Tibial artery (tissue), 4 donors: Measurements from ENCODE around the gene TIMM50.

Experiments used
- DNase-seq, 2 donors: peaks; one replicate each; pipeline ENCODE4 v3.0.0-alpha.2; 2019
- H3K27ac ChIP-seq, 2 donors: fragments of 200-600 bp; sonication (generic) in 1 of 2; 1 replicate in 1 of 2; 2 replicates in 1 of 2; pipeline ENCODE4 v1.5.1; 2018 to 2019; ENCODE audit warnings: mild to moderate bottlenecking in 1 of 2
- H3K27me3 ChIP-seq, 2 donors: fragments of 200-600 bp; sonication (generic) in 1 of 2; one replicate each; pipeline versions ENCODE4 v1.5.1 to v1.6.0; 2016 to 2019
- H3K36me3 ChIP-seq, 3 donors: fragments of 200-600 bp; sonication (generic) in 2 of 3; one replicate each; pipeline ENCODE4 v1.5.1; 2016 to 2019; ENCODE audit warnings: mild to moderate bottlenecking in 2 of 3
- H3K4me1 ChIP-seq, 4 donors: fragments of 200-600 bp; sonication (generic) in 2 of 4; 1 replicate in 3 of 4; 2 replicates in 1 of 4; pipeline ENCODE4 v1.5.1; 2016 to 2019
- H3K4me3 ChIP-seq, 2 donors: fragments of 200-600 bp; sonication (generic) in 1 of 2; 1 replicate in 1 of 2; 2 replicates in 1 of 2; pipeline ENCODE4 v1.5.1; 2018 to 2019; ENCODE audit warnings: mild to moderate bottlenecking in 2 of 2
- H3K9me3 ChIP-seq, 3 donors: fragments of 200-600 bp; sonication (generic) in 1 of 3; one replicate each; pipeline ENCODE4 v1.5.1; 2016 to 2019
- intact Hi-C: fragments of 100-400 bp; cut with DNase I; formaldehyde crosslinking; loops from one replicate; pipeline ENCODE4 v1.15.0; 2023; ENCODE audit warnings: low total_unique reads
- TF ChIP-seq, protein P1 (sequence below), 2 experiments: fragments of 200-600 bp in 1 of 2; fragments of 450-650 bp in 1 of 2; IDR thresholded peaks; one replicate each; pipeline ENCODE4 v1.5.1; 2017 to 2019; ENCODE audit warnings: antibody characterized with exemption in 2 of 2, mild to moderate bottlenecking in 1 of 2, moderate library complexity in 1 of 2

The TIMM50 gene

DNA sequence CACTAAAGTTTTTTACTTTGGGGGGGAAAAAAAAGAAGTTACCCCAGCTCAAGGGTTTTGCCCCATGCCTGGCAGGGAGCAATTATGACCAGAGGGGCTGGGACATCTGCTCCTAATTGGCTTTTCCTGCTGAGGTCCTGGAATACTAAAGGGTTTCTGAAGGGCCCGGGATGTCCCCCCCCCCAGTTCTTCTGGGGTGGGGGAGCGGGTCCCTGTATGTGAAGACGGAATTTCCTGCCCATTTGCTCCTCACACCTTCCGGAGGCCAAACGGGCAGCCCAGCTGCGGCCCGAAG is 17.0 kb downstream of the TIMM50 start:
- TF ChIP-seq, protein P1, sequence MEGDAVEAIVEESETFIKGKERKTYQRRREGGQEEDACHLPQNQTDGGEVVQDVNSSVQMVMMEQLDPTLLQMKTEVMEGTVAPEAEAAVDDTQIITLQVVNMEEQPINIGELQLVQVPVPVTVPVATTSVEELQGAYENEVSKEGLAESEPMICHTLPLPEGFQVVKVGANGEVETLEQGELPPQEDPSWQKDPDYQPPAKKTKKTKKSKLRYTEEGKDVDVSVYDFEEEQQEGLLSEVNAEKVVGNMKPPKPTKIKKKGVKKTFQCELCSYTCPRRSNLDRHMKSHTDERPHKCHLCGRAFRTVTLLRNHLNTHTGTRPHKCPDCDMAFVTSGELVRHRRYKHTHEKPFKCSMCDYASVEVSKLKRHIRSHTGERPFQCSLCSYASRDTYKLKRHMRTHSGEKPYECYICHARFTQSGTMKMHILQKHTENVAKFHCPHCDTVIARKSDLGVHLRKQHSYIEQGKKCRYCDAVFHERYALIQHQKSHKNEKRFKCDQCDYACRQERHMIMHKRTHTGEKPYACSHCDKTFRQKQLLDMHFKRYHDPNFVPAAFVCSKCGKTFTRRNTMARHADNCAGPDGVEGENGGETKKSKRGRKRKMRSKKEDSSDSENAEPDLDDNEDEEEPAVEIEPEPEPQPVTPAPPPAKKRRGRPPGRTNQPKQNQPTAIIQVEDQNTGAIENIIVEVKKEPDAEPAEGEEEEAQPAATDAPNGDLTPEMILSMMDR (IDR thresholded peaks at IDR 0.05) = no peak

DNA sequence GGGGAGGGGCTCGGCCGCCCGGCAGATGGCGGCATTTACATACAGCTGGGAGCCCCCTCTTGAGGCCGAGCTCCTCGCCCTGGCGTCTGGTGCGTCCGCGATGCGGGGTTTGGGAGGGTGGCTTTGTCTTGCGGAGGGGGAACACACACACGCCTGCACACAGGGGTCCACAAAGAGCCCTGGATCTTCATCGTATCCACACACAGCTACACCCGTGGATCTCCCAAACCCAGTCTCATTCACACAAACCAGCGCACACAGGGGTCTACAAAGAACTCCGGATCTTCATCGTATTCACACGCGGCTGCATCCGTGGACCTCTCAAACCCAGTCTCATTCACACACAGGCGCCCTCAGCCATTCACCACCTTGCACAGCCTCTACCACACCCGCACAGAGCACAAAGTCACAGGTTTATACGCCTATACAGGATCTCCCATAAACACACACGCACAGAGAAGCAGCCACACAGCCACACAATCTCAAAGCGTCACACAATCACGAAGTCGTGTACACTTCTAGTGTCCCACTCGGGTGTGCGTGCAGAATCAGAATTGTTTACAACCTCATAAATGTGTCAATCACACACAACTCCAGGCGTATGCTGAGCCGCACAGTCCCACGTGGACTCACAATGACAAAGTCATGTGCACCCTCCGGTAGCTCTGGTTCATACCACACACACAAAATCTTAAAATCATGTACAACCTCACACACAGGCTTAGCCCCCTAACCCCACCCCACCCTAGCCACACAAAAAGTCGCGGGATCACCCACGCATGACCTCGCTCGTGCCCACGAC is 17.6 kb downstream of the TIMM50 start:
- TF ChIP-seq, protein P1 (IDR thresholded peaks at IDR 0.05) = no peak
- H3K36me3 ChIP-seq = no peaks in the 10 kb centered on the region
- H3K4me3 ChIP-seq = no peak overlapping the region
- H3K27ac ChIP-seq = no peak overlapping the region
- H3K9me3 ChIP-seq = no peaks in the 10 kb centered on the region
- peaks cover 0 to 25% (median 17%) of the 10 kb centered on the region in 4 donors for H3K4me1 ChIP-seq
- intact Hi-C loops = no loop called here
- DNase-seq = no peak
- H3K27me3 ChIP-seq = peaks cover 0 to 66% of the 10 kb centered on the region in 2 donors

More for the DNA sequence above, 17.0 kb downstream of the TIMM50 start:
- Histone ChIP-seq H3K4me1 (peaks cover 0 to 20% (median 17%) of the 10 kb centered on the region in 4 donors), H3K9me3 (no peaks in the 10 kb centered on the region), H3K4me3 (no peak overlapping the region), H3K36me3 (no peaks in the 10 kb centered on the region), H3K27me3 (peaks cover 0 to 60% of the 10 kb centered on the region in 2 donors), H3K27ac (no peak overlapping the region)
- DNase-seq = no peak
- intact Hi-C loops = no loop called here

DNA sequence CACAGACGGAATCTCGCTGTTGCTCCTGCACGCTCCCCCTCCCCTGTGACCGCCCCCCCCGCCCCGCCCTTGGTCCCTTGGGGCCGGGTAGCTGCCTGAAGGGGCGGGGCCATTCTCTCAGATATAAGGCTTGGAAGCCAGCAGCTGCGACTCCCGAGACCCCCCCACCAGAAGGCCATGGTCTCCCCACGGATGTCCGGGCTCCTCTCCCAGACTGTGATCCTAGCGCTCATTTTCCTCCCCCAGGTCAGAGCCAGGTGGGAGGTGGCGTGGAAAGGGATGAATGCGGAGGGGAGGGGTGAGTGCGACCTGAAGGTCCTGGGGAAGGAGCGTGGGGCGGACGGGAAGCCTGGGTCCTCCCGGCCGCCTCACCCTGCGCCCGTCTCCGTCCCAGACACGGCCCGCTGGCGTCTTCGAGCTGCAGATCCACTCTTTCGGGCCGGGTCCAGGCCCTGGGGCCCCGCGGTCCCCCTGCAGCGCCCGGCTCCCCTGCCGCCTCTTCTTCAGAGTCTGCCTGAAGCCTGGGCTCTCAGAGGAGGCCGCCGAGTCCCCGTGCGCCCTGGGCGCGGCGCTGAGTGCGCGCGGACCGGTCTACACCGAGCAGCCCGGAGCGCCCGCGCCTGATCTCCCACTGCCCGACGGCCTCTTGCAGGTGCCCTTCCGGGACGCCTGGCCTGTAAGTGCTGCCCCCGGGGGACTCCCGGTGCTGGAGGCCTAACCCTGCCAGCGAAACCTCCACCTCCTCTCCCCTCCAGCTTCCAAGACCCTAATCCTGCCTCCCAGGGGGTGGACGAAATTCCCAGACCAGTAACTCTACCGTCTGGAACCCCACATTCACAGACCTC is 18.4 kb downstream of the TIMM50 start, which contains the start of gene DLL3:
Gene DLL3 (plus strand): TSS at position 150 of the 845 bp plus-strand sequence. CDS start 28 bp downstream, at position 178.
- peaks cover 0 to 74% of the 10 kb centered on the region in 2 donors for H3K27me3 ChIP-seq

DNA sequence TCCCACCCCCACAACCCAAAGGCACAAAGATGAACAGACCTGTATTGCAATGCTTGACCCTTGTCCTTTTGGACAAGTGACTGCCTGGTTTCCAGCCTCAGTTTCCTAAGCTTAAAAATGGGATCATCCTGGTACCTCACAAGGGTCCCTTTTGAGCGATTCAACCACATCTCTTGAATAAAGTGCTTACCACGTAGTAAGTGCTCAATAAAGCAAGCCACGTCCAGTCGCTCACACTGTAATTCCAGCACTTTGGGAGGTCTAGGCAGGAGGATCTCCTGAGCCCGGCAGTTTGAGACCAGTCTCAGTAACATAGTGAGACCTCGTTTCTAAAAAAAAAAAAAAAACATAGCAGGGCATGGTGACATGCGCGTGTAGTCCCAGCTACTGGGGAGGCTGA is 19.3 kb downstream of the TIMM50 start:
- TF ChIP-seq, protein P1 (IDR thresholded peaks at IDR 0.05) = no peak
- Histone ChIP-seq H3K4me3 (no peak overlapping the region), H3K9me3 (no peaks in the 10 kb centered on the region), H3K4me1 (peaks cover 0 to 25% (median 17%) of the 10 kb centered on the region in 4 donors), H3K27me3 (peaks cover 0 to 83% of the 10 kb centered on the region in 2 donors), H3K27ac (no peak overlapping the region), H3K36me3 (no peaks in the 10 kb centered on the region)
- DNase-seq = no peak
- intact Hi-C loops = no loop called here

More for the DNA sequence above, 18.4 kb downstream of the TIMM50 start, which contains the start of gene DLL3:
- Histone ChIP-seq H3K4me3 (no peak within 1 kb of the TSS), H3K9me3 (no peaks in the 10 kb centered on the region), H3K27ac (no peak within 1 kb of the TSS), H3K36me3 (no peaks in the 10 kb centered on the region), H3K4me1 (peaks cover 0 to 25% (median 17%) of the 10 kb centered on the region in 4 donors)
- intact Hi-C loops = no loop called here
- DNase-seq = no peak
- TF ChIP-seq, protein P1 (IDR thresholded peaks at IDR 0.05) = no peak

DNA sequence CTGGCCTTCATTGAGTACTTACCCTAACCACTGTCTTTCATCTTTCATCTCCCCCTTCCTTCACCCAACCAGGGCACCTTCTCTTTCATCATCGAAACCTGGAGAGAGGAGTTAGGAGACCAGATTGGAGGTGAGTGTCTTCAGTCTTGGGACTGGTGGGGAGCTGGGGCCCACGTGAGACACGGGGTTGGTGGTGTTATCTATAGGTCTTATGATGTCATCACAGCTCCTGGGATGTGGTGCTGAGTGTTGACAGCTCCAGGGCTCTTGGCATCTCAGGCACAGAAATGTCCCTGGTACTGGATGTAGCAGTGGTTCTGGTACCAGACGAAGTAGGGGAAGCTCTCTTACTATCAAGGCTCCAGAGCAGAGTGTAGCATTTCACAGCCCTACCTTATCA is 19.9 kb downstream of the TIMM50 start:
- intact Hi-C loops = no loop called here
- peaks cover 0 to 89% of the 10 kb centered on the region in 2 donors for H3K27me3 ChIP-seq
- no peak overlapping the region for H3K27ac ChIP-seq
- DNase-seq = no peak
- TF ChIP-seq, protein P1 (IDR thresholded peaks at IDR 0.05) = no peak
- no peak overlapping the region for H3K4me3 ChIP-seq
- H3K4me1 ChIP-seq = peaks cover 0 to 25% (median 17%) of the 10 kb centered on the region in 4 donors
- no peaks in the 10 kb centered on the region for H3K36me3 ChIP-seq
- no peaks in the 10 kb centered on the region for H3K9me3 ChIP-seq
